HL-60 (cell line): ENCODE measurements around the gene TJP3.

Experiments
- DNase-seq, 2 experiments: peaks; one replicate each; pipeline ENCODE4 v3.0.0-alpha.2; 2010 to 2020; ENCODE audit warnings: low read depth in 1 of 2, low spot score in 1 of 2
- H3K27ac ChIP-seq: fragments of 250-450 bp; sonication (Bioruptor Pico); replicated peaks from 2 replicates; pipeline ENCODE4 v1.5.1; 2020; ENCODE audit warnings: mild to moderate bottlenecking, moderate library complexity
- H3K27me3 ChIP-seq: fragments of 250-450 bp; sonication (Bioruptor Pico); 2 replicates; pipeline ENCODE4 v1.5.1; 2021; ENCODE audit warnings: mild to moderate bottlenecking, moderate library complexity; ENCODE audit not compliant: insufficient read depth, poor library complexity, severe bottlenecking
- H3K4me3 ChIP-seq: replicated peaks from 2 replicates; pipeline ENCODE4 v1.5.1; 2011; ENCODE audit warnings: mild to moderate bottlenecking, control low read depth, low read length; ENCODE audit not compliant: insufficient read depth
- GABPA ChIP-seq: IDR thresholded peaks from 2 replicates; pipeline ENCODE4 v1.6.1; 2012; ENCODE audit warnings: low read depth
- POLR2AphosphoS5 ChIP-seq: IDR thresholded peaks from 2 replicates; pipeline ENCODE4 v1.6.1; 2012; ENCODE audit warnings: low read depth
- SPI1 ChIP-seq: IDR thresholded peaks from 2 replicates; pipeline ENCODE4 v1.6.1; 2012; ENCODE audit warnings: low read depth, mild to moderate bottlenecking, borderline replicate concordance
- TF ChIP-seq, protein P1 (sequence below): IDR thresholded peaks from one replicate; pipeline ENCODE4 v1.5.1; 2011; ENCODE audit warnings: low read length, control low read depth, inconsistent platforms; ENCODE audit not compliant: insufficient read depth
- TF ChIP-seq, protein P2 (sequence below): IDR thresholded peaks from 2 replicates; pipeline ENCODE4 v1.6.1; 2012; ENCODE audit warnings: low read depth; ENCODE audit not compliant: insufficient replicate concordance

TJP3 gene

DNA sequence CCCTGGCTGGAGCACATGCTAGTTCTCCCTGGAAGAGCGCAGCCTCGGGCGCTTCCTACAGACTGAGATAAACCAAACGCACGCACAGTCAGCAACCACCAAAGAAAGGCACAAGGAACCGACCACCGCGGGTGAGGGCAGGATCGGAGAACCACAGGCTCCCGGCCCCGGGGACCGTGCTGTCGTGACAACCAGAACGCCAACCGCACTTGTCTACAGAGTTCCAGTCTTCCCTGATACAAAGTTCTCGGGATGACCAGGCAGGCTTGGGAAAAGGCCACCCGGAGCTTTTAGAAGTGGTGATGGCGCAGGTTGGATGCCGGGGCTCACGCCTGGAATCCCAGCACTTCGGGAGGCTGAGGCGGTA lies 48.5 kb upstream of the TJP3 start:
- TF ChIP-seq SPI1 (no peak), POLR2AphosphoS5 (no peak), GABPA (no peak)
- TF ChIP-seq, protein P1, sequence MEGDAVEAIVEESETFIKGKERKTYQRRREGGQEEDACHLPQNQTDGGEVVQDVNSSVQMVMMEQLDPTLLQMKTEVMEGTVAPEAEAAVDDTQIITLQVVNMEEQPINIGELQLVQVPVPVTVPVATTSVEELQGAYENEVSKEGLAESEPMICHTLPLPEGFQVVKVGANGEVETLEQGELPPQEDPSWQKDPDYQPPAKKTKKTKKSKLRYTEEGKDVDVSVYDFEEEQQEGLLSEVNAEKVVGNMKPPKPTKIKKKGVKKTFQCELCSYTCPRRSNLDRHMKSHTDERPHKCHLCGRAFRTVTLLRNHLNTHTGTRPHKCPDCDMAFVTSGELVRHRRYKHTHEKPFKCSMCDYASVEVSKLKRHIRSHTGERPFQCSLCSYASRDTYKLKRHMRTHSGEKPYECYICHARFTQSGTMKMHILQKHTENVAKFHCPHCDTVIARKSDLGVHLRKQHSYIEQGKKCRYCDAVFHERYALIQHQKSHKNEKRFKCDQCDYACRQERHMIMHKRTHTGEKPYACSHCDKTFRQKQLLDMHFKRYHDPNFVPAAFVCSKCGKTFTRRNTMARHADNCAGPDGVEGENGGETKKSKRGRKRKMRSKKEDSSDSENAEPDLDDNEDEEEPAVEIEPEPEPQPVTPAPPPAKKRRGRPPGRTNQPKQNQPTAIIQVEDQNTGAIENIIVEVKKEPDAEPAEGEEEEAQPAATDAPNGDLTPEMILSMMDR: no peak
- TF ChIP-seq, protein P2, sequence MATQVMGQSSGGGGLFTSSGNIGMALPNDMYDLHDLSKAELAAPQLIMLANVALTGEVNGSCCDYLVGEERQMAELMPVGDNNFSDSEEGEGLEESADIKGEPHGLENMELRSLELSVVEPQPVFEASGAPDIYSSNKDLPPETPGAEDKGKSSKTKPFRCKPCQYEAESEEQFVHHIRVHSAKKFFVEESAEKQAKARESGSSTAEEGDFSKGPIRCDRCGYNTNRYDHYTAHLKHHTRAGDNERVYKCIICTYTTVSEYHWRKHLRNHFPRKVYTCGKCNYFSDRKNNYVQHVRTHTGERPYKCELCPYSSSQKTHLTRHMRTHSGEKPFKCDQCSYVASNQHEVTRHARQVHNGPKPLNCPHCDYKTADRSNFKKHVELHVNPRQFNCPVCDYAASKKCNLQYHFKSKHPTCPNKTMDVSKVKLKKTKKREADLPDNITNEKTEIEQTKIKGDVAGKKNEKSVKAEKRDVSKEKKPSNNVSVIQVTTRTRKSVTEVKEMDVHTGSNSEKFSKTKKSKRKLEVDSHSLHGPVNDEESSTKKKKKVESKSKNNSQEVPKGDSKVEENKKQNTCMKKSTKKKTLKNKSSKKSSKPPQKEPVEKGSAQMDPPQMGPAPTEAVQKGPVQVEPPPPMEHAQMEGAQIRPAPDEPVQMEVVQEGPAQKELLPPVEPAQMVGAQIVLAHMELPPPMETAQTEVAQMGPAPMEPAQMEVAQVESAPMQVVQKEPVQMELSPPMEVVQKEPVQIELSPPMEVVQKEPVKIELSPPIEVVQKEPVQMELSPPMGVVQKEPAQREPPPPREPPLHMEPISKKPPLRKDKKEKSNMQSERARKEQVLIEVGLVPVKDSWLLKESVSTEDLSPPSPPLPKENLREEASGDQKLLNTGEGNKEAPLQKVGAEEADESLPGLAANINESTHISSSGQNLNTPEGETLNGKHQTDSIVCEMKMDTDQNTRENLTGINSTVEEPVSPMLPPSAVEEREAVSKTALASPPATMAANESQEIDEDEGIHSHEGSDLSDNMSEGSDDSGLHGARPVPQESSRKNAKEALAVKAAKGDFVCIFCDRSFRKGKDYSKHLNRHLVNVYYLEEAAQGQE: no peak

DNA sequence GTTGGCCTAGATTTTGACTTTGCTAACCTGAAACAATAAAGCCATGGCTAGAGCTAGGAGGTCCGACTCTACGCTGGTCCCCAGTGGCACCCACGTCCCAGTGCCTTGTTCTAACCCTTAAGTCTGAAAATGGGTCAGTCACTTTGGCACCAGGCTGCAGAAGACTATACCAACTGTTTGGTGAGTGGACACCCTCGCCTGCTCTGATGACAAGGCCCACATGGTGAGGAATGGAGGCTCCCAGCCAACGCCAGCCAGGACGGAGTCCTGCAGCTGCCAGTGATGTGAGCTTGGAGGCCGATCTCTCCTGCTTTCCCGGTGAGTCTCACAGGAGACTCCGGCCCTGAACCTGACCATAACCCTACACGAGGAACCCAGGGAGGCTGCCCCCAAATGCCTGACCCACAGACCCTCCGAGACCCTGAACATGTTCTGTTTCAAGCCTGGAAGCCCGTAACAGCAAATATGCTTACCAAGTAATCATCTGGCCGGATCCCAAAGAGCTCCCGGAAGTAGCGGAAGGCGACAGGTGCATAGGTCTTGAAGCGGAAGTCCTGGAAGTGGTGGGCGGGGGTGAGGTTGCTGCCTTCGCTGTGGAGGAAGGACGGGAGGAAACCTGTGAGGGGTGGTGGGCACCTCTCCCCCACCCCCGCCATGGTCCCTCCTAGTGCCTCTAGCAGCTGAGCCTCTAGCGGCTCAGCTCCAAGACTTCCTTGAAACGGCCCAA lies 47.5 kb upstream of the TJP3 start:
- Histone ChIP-seq H3K27me3 (no peaks in the 10 kb centered on the region), H3K4me3 (no peak overlapping the region), H3K27ac (no peak overlapping the region)
- no peak for DNase-seq
- TF ChIP-seq, protein P1: no peak
- TF ChIP-seq POLR2AphosphoS5 (no peak), SPI1 (no peak), GABPA (no peak)
- TF ChIP-seq, protein P2: no peak

More for the DNA sequence above, 48.5 kb upstream of the TJP3 start:
- Histone ChIP-seq H3K27me3 (no peaks in the 10 kb centered on the region), H3K27ac (no peak overlapping the region), H3K4me3 (no peak overlapping the region)
- no peak for DNase-seq

DNA sequence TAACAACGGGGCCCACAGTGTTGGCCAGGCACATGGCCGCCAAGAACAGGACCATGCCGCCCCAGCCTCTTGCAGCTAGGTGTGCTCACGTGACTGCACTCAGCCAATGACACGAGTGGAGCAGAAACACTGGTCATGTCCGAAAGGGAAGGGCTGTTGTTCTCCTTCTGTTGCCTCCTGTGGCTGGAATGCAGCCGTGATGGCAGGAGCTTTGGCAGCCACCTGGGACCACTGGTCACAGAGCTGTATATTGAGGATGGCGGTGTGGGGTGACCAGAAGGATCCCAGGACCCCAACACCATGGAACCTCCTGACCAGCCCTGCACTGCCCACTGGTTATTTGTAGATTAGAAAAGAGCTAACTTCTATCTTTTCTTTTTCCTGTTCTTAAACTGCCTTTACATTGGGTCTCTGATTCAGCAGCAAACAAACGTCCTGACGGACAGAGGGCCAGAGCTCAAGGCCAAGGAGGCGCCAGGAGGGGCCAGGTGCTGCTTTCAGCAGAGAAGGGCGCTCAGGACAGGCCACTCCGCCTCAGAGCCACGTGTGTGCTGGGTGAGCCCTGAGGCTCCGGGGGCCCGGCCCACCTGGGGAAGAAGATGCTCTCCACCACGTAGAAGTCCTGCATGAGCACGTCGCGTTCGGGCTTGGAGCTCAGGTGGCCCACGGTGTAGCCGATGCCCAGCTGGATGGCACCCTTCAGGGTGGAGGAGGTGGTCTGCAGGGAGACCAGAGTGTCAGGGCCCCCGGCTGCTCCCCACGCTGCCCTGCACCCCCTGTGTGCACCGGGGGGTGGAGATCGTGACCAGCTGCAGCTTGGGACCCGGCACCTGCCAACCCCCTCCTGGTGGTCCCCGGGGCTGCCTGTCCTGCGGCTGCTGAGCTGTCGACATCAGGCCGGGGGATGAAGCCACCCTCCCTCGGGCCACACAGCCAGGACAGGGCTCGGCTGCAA lies 46.6 kb upstream of the TJP3 start:
- DNase-seq: no peak
- no peak for TF ChIP-seq POLR2AphosphoS5
- no peak for TF ChIP-seq SPI1
- TF ChIP-seq, protein P2: no peak
- TF ChIP-seq GABPA: no peak
- TF ChIP-seq, protein P1: no peak
- H3K27ac ChIP-seq: no peak overlapping the region
- H3K27me3 ChIP-seq: no peaks in the 10 kb centered on the region
- H3K4me3 ChIP-seq: no peak overlapping the region
